HL-60 (cell line): ENCODE data around the gene CLEC2L.

Experiments
- CTCF ChIP-seq: IDR thresholded peaks from one replicate; pipeline ENCODE4 v1.5.1; 2011; ENCODE audit warnings: low read length, control low read depth, inconsistent platforms; ENCODE audit not compliant: insufficient read depth
- POLR2AphosphoS5 ChIP-seq: IDR thresholded peaks from 2 replicates; pipeline ENCODE4 v1.6.1; 2012; ENCODE audit warnings: low read depth
- REST ChIP-seq: IDR thresholded peaks from 2 replicates; pipeline ENCODE4 v1.6.1; 2012; ENCODE audit warnings: low read depth; ENCODE audit not compliant: insufficient replicate concordance

GRCh38 chr7:139548302-139549028, 25.0 kb downstream of the CLEC2L start:
- TF ChIP-seq REST: no peak
- no peak for TF ChIP-seq CTCF
- TF ChIP-seq POLR2AphosphoS5: no peak
